Thoracic aorta (tissue), 2 donors: ENCODE results near the gene TNNC1. TPM values are rescaled to one million over a fixed set of nuclear protein-coding genes. Genes with fewer than 3 reads are reported as not detected.

ENCODE experiments used
- ATAC-seq: fragments of 150-250 bp; one replicate; pipeline ENCODE4 v1.8.0; 2017; ENCODE audit warnings: low read depth; ENCODE audit not compliant: insufficient number of reproducible peaks, low FRiP score
- DNase-seq: peaks from one replicate; pipeline ENCODE4 v3.0.0-alpha.2; 2020; ENCODE audit warnings: low spot score
- H3K27ac ChIP-seq, 2 donors: fragments of 200-600 bp; sonication (generic); 1 replicate in 1 of 2; 2 replicates in 1 of 2; pipeline ENCODE4 v1.5.1; 2016; ENCODE audit warnings: mild to moderate bottlenecking in 2 of 2, moderate library complexity in 2 of 2
- H3K27me3 ChIP-seq: fragments of 200-600 bp; sonication (generic); replicated peaks from 2 replicates; pipeline ENCODE4 v1.6.0; 2016; ENCODE audit warnings: mild to moderate bottlenecking; ENCODE audit not compliant: insufficient read depth
- H3K36me3 ChIP-seq: fragments of 200-600 bp; sonication (generic); one replicate; pipeline ENCODE4 v1.5.1; 2016
- H3K4me1 ChIP-seq, 2 donors: fragments of 200-600 bp; sonication (generic); 1 replicate in 1 of 2; 2 replicates in 1 of 2; pipeline versions ENCODE4 v1.5.1 to v1.6.0; 2016; ENCODE audit warnings: low read depth in 2 of 2, mild to moderate bottlenecking in 1 of 2; ENCODE audit not compliant: control insufficient read depth in 1 of 2
- H3K4me3 ChIP-seq: fragments of 200-600 bp; sonication (generic); 2 replicates; pipeline ENCODE4 v1.5.1; 2016; ENCODE audit warnings: mild to moderate bottlenecking
- H3K9me3 ChIP-seq: fragments of 200-600 bp; sonication (generic); 2 replicates; pipeline ENCODE4 v1.5.1; 2016
- CTCF ChIP-seq: fragments of 200-600 bp; sonication (generic); IDR thresholded peaks from one replicate; pipeline ENCODE4 v1.5.1; 2019; ENCODE audit warnings: antibody characterized with exemption
- total RNA-seq, 2 donors: library from RNA; depleted of rRNA; stranded (reverse); fragments of >200 nt; gene quantifications; one replicate each; pipeline versions ENCODE4 v1.1.0 to v1.2.3, GENCODE V29; 2016

Gene TNNC1
- total RNA-seq, 2 donors from 2014 or later: 1.5 to 3.0 TPM

- H3K4me3 ChIP-seq: no peak overlapping the region
- DNase-seq: no peak
- no peak for ATAC-seq
- H3K36me3 ChIP-seq: no peaks in the 10 kb centered on the region
- H3K27me3 ChIP-seq: no peaks in the 10 kb centered on the region
- no peaks in the 10 kb centered on the region for H3K9me3 ChIP-seq
- H3K4me1 ChIP-seq: no peaks in the 10 kb centered on the region
- no peak overlapping the region for H3K27ac ChIP-seq
- no peak for TF ChIP-seq CTCF
Measured at GRCh38 chr3:52442409-52443267, 11.2 kb downstream of the TNNC1 start.

GRCh38 chr3:52441772-52442332 lies 12.0 kb downstream of the TNNC1 start:
- H3K27me3 ChIP-seq: no peaks in the 10 kb centered on the region
- H3K36me3 ChIP-seq: no peaks in the 10 kb centered on the region
- ATAC-seq (no peak), DNase-seq (no peak)
- H3K4me3 ChIP-seq: no peak overlapping the region
- no peak for TF ChIP-seq CTCF
- H3K27ac ChIP-seq: no peak overlapping the region
- no peaks in the 10 kb centered on the region for H3K9me3 ChIP-seq
- no peaks in the 10 kb centered on the region for H3K4me1 ChIP-seq

- DNase-seq: no peak
- no peak for TF ChIP-seq CTCF
Measured at GRCh38 chr3:52441091-52441771, 12.6 kb downstream of the TNNC1 start.

GRCh38 chr3:52440671-52441070 lies 13.2 kb downstream of the TNNC1 start:
- H3K9me3 ChIP-seq: no peaks in the 10 kb centered on the region
- ATAC-seq: no peak
- no peak for DNase-seq
- no peak overlapping the region for H3K4me3 ChIP-seq
- H3K27ac ChIP-seq: no peak overlapping the region
- no peak for TF ChIP-seq CTCF
- H3K36me3 ChIP-seq: no peaks in the 10 kb centered on the region
- no peaks in the 10 kb centered on the region for H3K4me1 ChIP-seq
- H3K27me3 ChIP-seq: no peaks in the 10 kb centered on the region

More at GRCh38 chr3:52441091-52441771, 12.6 kb downstream of the TNNC1 start:
- Histone ChIP-seq H3K36me3 (no peaks in the 10 kb centered on the region), H3K27me3 (no peaks in the 10 kb centered on the region), H3K9me3 (no peaks in the 10 kb centered on the region), H3K4me3 (no peak overlapping the region), H3K4me1 (no peaks in the 10 kb centered on the region), H3K27ac (no peak overlapping the region)
- no peak for ATAC-seq

GRCh38 chr3:52440249-52440551 lies 13.6 kb downstream of the TNNC1 start:
- H3K4me3 ChIP-seq: no peak overlapping the region
- TF ChIP-seq CTCF: no peak
- ATAC-seq (no peak), DNase-seq (no peak)
- no peaks in the 10 kb centered on the region for H3K4me1 ChIP-seq
- no peaks in the 10 kb centered on the region for H3K9me3 ChIP-seq
- H3K27me3 ChIP-seq: no peaks in the 10 kb centered on the region
- no peak overlapping the region for H3K27ac ChIP-seq
- H3K36me3 ChIP-seq: no peaks in the 10 kb centered on the region
